HG03064 (cell line): ENCODE measurements around the gene RNF215.

Experiments
- ATAC-seq: cut with Tn5 transposase; IDR thresholded peaks from one replicate; pipeline ENCODE4 v1.9.1; 2021; ENCODE audit warnings: low read depth; ENCODE audit not compliant: unreplicated experiment

RNF215 gene

DNA sequence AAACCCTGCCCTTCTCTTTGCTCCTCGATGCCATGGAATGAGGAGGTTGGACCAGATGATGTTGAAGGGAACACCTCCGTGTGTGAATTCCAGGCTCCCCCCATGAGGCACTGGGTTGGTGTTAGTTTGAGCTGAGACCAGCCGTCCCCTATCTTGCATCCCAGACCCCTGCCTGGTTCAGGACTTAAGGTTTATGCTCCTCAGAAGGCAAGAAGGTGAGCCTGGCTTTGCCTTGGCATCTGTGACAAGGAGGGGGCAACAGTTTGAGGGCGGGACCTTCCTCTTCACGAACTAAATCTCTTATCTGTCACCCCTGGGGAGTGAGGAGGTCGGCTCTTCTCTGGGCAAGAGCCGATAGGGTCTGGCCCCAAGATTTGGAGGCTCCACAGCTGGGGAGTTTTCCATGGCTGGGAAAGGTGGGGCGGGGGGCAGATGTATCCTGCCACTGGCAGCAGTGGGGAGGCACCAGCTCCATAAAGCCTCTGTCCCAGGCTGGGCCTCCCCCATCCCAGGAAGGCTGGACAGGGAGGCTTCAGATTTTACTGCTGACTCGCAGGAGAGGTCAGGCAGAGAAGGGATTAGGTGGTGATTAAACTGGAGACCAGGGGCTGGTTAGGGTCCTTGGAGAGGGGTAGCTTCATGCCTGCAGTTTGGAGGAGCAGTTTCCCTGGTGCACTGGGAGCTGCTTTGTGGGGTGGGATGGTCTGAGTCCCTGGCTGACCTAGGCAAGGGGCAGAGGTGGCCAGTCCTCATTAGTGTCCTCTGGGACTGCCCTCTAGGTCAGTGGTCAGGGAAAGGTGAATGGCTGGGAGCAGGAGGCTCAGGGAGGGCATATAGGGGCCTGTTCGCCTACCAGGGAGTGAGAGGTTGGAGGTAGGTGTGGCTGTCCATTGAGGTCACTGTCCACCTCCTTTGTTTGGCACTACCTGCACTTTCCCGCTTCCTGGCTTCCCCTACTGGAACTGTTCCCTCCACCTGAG lies 10.7 kb upstream of the RNF215 start:
- no peak for ATAC-seq

GRCh38 chr22:30396871-30397655 lies 9.9 kb upstream of the RNF215 start, which contains the start of gene SEC14L2:
TSS of gene SEC14L2 (plus strand) at chr22:30397018. CDS start at chr22:30397117, 99 bp downstream.
- ATAC-seq: no peak

DNA sequence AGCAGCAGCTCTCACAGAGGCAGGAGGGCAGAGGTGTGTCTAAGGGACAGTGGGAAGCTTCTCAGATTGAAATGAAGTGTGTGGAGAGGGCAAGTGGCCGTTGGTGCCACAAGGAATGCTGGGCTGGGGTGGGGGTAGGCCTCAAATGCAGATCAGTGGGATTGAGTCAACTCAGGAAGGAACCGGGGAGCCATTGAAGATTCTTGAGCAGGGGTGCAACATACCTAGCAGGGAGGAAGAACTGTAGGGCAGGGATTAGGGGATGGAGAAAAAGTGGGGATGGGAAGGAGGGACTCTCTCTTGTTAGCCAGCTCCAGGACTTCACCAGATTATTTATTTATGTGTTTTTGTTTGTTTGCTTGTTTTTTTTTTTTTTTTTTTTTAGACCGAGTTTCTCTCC lies 6.7 kb upstream of the RNF215 start:
- no peak for ATAC-seq

DNA sequence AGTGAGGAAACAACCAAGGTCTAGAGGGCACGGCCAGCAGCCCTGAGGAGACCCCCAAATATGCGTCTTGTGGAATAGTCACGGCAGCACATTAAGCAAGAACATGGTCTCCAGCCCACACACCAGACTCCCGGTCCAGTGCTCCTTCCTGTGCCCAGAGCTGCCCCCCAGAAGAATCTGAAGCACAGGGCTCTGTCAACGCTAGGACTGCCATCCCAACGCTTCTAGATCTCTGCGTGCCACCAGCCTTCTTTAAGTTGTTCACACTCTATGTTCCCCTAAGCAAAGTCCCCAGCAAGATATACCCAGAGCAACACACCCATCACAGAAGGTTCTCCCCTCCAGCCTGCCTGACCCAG lies 6.1 kb upstream of the RNF215 start:
- no peak for ATAC-seq

GRCh38 chr22:30392661-30393321 lies 5.6 kb upstream of the RNF215 start:
- no peak for ATAC-seq

- no peak for ATAC-seq
These were observed 3.9 kb upstream of the RNF215 start for GRCh38 chr22:30390974-30391691.

- no peak for ATAC-seq
These were observed 627 bp downstream of the RNF215 start for GRCh38 chr22:30386608-30386959.

- no peak for ATAC-seq
These were observed 1.3 kb downstream of the RNF215 start for GRCh38 chr22:30385942-30386341.

GRCh38 chr22:30383061-30383460 lies 4.2 kb downstream of the RNF215 start:
- no peak for ATAC-seq

DNA sequence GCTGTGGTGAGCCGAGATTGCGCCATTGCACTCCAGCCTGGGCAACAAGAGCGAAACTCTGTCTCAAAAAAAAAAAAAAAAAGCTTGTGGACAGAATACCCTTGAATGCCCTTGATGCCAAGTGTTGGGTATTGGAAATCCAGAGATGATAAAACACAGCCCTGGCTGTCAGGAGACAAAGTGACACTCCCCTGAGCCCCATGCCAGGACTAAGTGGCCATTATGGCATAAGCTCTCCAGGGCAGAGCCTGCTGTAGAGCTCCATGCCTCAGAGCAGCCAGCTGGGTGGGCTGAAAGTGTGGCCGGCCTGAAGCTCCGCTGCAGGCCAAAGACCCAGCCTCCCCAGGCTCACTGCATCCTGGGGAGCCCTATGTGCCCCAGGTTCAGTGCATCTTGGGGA lies 4.9 kb downstream of the RNF215 start:
- ATAC-seq: no peak

- no peak for ATAC-seq
These were observed 5.9 kb downstream of the RNF215 start for GRCh38 chr22:30381264-30381663.

GRCh38 chr22:30380011-30380410 lies 7.2 kb downstream of the RNF215 start:
- ATAC-seq: no peak

DNA sequence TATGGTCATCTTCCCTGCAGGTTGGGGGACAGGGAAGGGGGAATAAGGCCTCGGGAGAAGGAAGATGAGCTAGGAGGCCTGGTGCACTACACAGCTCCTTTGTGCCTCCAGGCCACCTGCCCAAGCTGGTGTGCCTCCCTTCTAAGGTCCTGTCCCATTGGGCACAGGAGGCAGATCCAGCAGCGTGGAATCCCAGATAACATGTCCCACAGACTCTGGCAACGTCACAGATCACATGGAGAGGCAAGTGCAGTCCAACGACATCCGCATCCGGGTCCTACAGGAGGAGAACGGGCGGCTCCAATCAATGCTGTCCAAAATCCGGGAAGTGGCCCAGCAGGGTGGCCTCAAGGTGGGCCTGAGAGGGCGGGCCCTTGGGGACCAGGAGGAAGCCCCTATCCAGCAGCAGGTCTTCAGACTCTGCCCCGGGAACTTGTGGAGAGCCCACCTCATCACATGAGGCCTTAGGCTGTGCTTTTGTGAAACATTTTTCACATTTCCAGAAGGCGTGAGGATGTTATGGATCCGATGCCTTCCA lies 11.8 kb downstream of the RNF215 start:
- ATAC-seq: no peak

DNA sequence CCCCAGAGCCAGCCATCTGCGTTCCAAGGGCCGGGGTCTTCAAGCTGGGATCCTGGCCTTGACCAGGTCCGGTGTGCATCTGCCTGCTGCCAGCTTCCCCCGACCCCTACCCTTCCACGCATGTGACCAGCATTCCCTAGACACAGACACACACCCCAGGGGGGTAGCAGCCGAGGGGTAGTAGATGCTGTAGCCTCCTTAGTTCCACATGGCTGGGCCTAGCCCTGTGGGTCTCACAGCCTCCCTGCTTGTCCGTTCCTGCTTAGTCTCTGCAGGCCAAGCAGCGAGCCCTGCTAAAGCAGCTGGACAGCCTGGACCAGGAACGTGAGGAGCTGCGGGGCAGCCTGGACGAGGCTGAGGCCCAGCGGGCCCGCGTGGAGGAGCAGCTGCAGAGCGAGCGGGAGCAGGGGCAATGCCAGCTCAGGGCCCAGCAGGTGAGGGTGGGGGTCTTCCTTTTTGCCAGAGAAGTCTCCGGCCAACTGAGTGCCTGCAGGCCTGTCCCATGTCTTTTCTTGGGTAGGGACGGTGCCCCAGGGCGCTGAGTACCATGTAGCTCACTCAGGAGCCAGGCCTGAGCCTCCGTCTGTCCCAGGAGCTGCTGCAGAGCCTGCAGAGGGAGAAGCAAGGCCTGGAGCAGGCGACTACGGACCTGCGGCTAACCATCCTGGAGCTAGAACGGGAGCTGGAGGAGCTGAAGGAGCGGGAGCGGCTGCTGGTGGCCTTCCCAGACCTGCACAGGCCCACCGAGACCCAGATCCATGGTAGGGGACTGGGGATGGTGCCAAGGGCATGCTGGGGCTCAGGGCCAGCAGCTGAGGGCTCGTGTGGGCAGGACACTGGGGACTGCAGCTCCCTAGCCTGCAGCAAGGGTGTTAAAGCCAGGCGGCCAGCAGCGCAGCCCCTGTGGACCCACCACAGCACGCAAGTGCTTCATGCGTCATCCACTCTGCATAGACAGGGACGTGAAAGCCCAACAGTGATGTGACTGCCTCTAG lies 13.6 kb downstream of the RNF215 start:
- ATAC-seq: no peak

GRCh38 chr22:30372915-30373314 lies 14.3 kb downstream of the RNF215 start:
- ATAC-seq: no peak

- ATAC-seq: no peak
These were observed 15.2 kb downstream of the RNF215 start for GRCh38 chr22:30371981-30372380.

DNA sequence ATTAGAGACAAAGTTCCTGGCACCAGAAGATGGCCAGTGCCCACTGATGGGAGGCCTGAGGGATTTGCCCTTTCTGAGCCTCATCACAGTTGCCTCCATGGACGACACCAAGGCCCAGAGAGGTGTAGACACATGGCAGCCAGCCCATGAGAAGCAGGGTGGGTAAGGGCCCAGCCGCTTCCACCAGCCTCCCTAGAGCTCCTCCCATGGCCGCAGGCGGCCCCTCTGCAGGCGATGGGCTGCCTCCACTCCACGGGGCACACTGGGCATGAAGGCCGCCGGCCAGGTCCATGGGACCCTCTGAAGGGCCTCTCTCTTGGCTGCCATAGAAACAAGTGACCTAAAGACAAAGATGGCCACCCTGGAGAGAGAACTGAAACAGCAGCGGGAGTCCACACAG lies 15.9 kb downstream of the RNF215 start:
- no peak for ATAC-seq

GRCh38 chr22:30370641-30371230 lies 16.5 kb downstream of the RNF215 start:
- ATAC-seq: no peak

GRCh38 chr22:30368420-30368819 lies 18.8 kb downstream of the RNF215 start:
- no peak for ATAC-seq
